HUES48 (cell line): Measurements from ENCODE around the gene MEGF8.
A peak's percentile ranks its signal among the peaks of the same experiment; 100 is the strongest.

Experiments used
- H3K27ac ChIP-seq: one replicate; pipeline ENCODE4 v1.7.0; 2013; ENCODE audit warnings: low read depth, low read length, inconsistent platforms
- H3K27me3 ChIP-seq: 2 replicates; pipeline ENCODE4 v1.6.1; 2013; ENCODE audit warnings: mild to moderate bottlenecking, low read length; ENCODE audit not compliant: control insufficient read depth, insufficient read depth
- H3K36me3 ChIP-seq: 2 replicates; pipeline ENCODE4 v1.6.1; 2013; ENCODE audit warnings: low read length; ENCODE audit not compliant: control insufficient read depth, insufficient read depth
- H3K4me1 ChIP-seq: 2 replicates; pipeline ENCODE4 v1.6.1; 2013; ENCODE audit warnings: mild to moderate bottlenecking, low read length; ENCODE audit not compliant: control insufficient read depth, insufficient read depth
- H3K4me3 ChIP-seq: 2 replicates; pipeline ENCODE4 v1.5.1; 2013; ENCODE audit warnings: mild to moderate bottlenecking, low read depth, low read length
- H3K9ac ChIP-seq: 2 replicates; pipeline ENCODE4 v1.6.1; 2013; ENCODE audit warnings: mild to moderate bottlenecking, low read depth, low read length, moderate library complexity
- H3K9me3 ChIP-seq: 2 replicates; pipeline ENCODE4 v1.6.1; 2013; ENCODE audit warnings: low read length; ENCODE audit not compliant: control insufficient read depth, insufficient read depth

MEGF8 gene

GRCh38 chr19:42311657-42312056, 13.8 kb upstream of the MEGF8 start:
- Histone ChIP-seq H3K4me3 (no peak overlapping the region), H3K27me3 (peaks cover 17% of the 10 kb centered on the region), H3K9me3 (no peaks in the 10 kb centered on the region), H3K36me3 (no peaks in the 10 kb centered on the region), H3K9ac (no peak overlapping the region), H3K4me1 (no peaks in the 10 kb centered on the region), H3K27ac (no peak overlapping the region)

- H3K27me3 ChIP-seq = peaks cover 17% of the 10 kb centered on the region
- H3K4me3 ChIP-seq = no peak overlapping the region
- no peak overlapping the region for H3K9ac ChIP-seq
These were observed 13.1 kb upstream of the MEGF8 start for GRCh38 chr19:42312370-42312769.

GRCh38 chr19:42313096-42313839, 12.2 kb upstream of the MEGF8 start, which contains the start of gene TMEM145:
Gene TMEM145 (plus strand): TSS chr19:42313309. CDS start chr19:42313377, 68 bp downstream.
- peak within 1 kb of the TSS; percentile 82 for H3K4me3 ChIP-seq
- no peak within 1 kb of the TSS for H3K27ac ChIP-seq
- no peaks in the 10 kb centered on the region for H3K9me3 ChIP-seq
- H3K36me3 ChIP-seq = no peaks in the 10 kb centered on the region
- peaks cover 17% of the 10 kb centered on the region for H3K27me3 ChIP-seq
- no peaks in the 10 kb centered on the region for H3K4me1 ChIP-seq
- H3K9ac ChIP-seq = no peak within 1 kb of the TSS

More at GRCh38 chr19:42312370-42312769, 13.1 kb upstream of the MEGF8 start:
- Histone ChIP-seq H3K9me3 (no peaks in the 10 kb centered on the region), H3K36me3 (no peaks in the 10 kb centered on the region), H3K27ac (no peak overlapping the region), H3K4me1 (no peaks in the 10 kb centered on the region)

- Histone ChIP-seq H3K9me3 (no peaks in the 10 kb centered on the region), H3K36me3 (no peaks in the 10 kb centered on the region), H3K4me3 (peak overlapping the region; percentile 82), H3K27ac (no peak overlapping the region), H3K27me3 (peaks cover 17% of the 10 kb centered on the region), H3K9ac (no peak overlapping the region), H3K4me1 (no peaks in the 10 kb centered on the region)
These were observed 11.3 kb upstream of the MEGF8 start for GRCh38 chr19:42313840-42314755.

GRCh38 chr19:42315024-42315423, 10.4 kb upstream of the MEGF8 start:
- peaks cover 17% of the 10 kb centered on the region for H3K27me3 ChIP-seq
- H3K36me3 ChIP-seq = no peaks in the 10 kb centered on the region
- no peak overlapping the region for H3K9ac ChIP-seq
- H3K9me3 ChIP-seq = no peaks in the 10 kb centered on the region
- no peaks in the 10 kb centered on the region for H3K4me1 ChIP-seq
- H3K27ac ChIP-seq = no peak overlapping the region
- no peak overlapping the region for H3K4me3 ChIP-seq

- no peak overlapping the region for H3K4me3 ChIP-seq
- no peak overlapping the region for H3K27ac ChIP-seq
- H3K4me1 ChIP-seq = no peaks in the 10 kb centered on the region
- H3K36me3 ChIP-seq = no peaks in the 10 kb centered on the region
- H3K9me3 ChIP-seq = no peaks in the 10 kb centered on the region
- H3K9ac ChIP-seq = no peak overlapping the region
- peaks cover 17% of the 10 kb centered on the region for H3K27me3 ChIP-seq
These were observed 8.9 kb upstream of the MEGF8 start for GRCh38 chr19:42316223-42317211.

GRCh38 chr19:42317535-42317934, 7.9 kb upstream of the MEGF8 start:
- Histone ChIP-seq H3K9ac (no peak overlapping the region), H3K27ac (no peak overlapping the region), H3K36me3 (no peaks in the 10 kb centered on the region), H3K4me3 (no peak overlapping the region), H3K9me3 (no peaks in the 10 kb centered on the region), H3K27me3 (peaks cover 22% of the 10 kb centered on the region), H3K4me1 (no peaks in the 10 kb centered on the region)

- H3K36me3 ChIP-seq = no peaks in the 10 kb centered on the region
- H3K9ac ChIP-seq = no peak overlapping the region
- H3K27me3 ChIP-seq = peaks cover 23% of the 10 kb centered on the region
- H3K9me3 ChIP-seq = no peaks in the 10 kb centered on the region
- no peaks in the 10 kb centered on the region; the same call in 1 of the 2 replicates for H3K4me1 ChIP-seq
- H3K4me3 ChIP-seq = no peak overlapping the region
- no peak overlapping the region for H3K27ac ChIP-seq
These were observed 3.1 kb upstream of the MEGF8 start for GRCh38 chr19:42322305-42322704.

- Histone ChIP-seq H3K4me1 (no peaks in the 10 kb centered on the region; the same call in 1 of the 2 replicates), H3K9me3 (no peaks in the 10 kb centered on the region), H3K27ac (no peak overlapping the region), H3K36me3 (no peaks in the 10 kb centered on the region), H3K4me3 (peak overlapping the region; percentile 58; the same call in 1 of the 2 replicates), H3K9ac (no peak overlapping the region), H3K27me3 (peaks cover 23% of the 10 kb centered on the region)
These were observed 2.0 kb upstream of the MEGF8 start for GRCh38 chr19:42323473-42323851.

- H3K27me3 ChIP-seq = peaks cover 23% of the 10 kb centered on the region
- H3K36me3 ChIP-seq = no peaks in the 10 kb centered on the region
- no peak overlapping the region for H3K9ac ChIP-seq
- H3K9me3 ChIP-seq = no peaks in the 10 kb centered on the region
- H3K4me1 ChIP-seq = no peaks in the 10 kb centered on the region; the same call in 1 of the 2 replicates
- H3K27ac ChIP-seq = no peak overlapping the region
- peak overlapping the region; percentile 58 for H3K4me3 ChIP-seq
These were observed 1.4 kb upstream of the MEGF8 start for GRCh38 chr19:42323852-42324654.
